DMS79 treated with DMSO at 0.1 percent for 48 hours (cell line): ENCODE data around the gene IPO9.
"Not testable (repeated sequence)": the region's sequence is repeated elsewhere in the genome, so short reads cannot be mapped to it uniquely, and the experiment has no call there.

Experiments used
- DNase-seq: peaks from one replicate; lab custom pipeline; 2025; lab: John Stamatoyannopoulos, UW

The IPO9 gene

DNA sequence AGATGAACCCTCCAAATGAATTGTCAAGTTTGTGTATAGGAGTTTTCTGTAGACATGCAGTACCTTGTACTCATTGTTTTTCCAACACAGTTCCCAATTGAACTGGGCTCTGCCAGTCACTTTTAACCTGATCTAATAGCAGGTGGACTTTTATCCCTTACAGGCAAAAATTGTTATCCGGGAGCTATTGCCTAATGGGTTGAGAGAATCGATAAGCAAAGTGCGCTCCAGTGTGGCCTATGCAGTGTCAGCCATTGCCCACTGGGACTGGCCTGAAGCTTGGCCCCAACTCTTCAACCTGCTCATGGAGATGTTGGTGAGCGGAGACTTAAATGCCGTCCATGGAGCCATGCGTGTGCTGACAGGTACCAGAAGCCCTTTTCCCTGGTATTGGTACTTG is 19.3 kb downstream of the IPO9 start:
- DNase-seq, result no peak

DNA sequence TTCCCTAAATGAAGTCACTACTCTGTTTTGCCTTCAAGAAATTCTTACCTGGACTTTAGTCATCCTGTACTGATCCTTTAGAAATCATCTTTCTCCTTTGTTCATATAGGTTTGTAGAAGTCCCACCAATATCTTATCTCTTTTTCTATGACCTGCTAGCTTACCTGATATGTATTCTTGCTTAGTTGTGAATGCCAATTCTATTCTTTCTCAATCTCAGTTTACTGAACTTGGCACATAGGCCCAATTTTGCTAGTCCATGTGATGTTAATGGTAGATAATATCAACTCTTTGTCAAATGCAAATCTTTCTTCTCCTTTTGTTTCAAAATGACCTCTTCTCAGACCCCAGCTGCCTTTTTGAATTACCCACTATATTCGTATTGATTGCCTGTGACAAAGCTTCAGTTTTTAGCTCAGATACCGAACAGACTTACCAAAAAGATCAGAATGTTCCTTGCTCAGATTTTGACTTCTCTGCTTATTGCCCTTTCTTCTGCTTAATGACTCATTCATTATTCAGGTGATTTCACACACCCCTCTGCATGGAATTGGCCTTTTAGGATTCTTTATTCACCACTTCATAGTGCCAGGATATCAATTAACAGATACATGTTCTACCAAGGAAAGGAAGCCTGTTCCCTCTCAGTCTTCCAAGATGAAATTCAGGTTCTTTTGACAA is 20.6 kb downstream of the IPO9 start:
- no peak for DNase-seq

DNA sequence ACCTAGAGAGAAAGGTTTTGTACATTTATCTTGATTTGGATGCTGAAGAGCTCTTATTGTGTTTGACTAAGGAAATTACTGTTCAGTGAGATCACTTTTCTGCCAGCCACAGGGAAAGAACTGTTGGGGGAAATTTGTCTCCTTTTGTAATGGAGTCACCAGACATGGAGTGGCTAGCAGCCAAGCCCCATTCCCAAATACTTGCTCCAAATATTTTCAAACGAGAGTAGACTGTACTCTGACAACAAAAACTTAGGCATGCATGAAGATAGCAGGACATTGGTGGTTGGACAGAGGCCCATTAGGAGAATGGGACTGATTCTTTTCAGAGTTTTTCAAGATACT is 21.1 kb downstream of the IPO9 start:
- peak; percentile 5 for DNase-seq

DNA sequence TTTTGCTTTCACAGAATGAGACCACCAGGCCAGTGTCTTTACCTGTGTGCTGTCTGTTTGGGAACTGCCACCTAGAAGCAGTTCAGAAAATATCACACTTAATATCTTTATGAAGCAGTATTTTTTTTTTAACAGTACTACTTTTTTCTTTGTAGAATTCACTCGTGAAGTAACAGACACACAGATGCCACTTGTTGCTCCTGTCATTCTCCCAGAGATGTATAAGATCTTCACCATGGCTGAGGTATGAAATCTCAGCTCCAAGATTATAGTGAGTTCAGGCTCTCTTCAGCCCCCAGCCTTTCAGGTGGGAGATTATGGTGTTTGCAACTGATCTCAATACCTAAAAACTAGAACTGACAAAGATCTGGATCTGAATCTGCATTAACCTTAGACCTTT is 23.0 kb downstream of the IPO9 start:
- DNase-seq, result no peak

DNA sequence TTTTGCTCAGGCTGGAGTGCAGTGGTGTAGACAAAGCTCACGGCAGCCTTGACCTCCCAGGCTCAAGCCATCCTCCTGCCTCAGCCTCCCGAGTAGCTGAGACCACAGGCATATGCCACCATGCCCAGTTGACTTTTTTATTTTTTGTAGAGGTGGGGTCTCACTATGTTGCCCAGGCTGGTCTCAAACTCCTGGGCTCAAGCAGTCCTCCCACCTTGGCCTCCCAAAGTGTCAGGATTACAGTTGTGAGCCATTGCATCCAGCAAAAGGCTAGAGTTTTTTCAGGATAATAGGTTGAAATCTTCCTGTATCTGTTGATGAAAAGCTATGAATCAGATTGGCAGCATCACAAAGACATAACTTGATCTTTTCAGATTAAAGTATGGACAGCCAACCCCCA is 27.8 kb downstream of the IPO9 start:
- not testable (repeated sequence) for DNase-seq

DNA sequence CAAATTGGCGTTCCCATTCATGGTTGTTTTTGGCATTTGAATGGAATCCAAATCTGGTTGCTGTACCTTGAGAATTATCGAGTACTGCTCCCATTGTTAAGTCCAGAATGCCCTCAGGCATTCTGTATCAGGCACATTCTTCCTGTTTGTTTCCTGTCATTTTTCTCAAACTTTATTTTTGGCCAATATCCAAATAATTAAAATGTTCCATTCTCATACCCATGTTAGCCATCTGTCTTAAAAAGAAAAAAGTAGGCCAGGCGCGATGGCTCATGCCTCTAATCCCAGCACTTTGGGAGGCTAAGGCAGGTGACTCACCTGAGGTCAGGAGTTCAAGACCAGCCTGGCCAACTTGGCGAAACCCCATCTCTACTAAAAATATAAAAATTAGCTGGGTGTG is 30.5 kb downstream of the IPO9 start:
- DNase-seq, result no peak

DNA sequence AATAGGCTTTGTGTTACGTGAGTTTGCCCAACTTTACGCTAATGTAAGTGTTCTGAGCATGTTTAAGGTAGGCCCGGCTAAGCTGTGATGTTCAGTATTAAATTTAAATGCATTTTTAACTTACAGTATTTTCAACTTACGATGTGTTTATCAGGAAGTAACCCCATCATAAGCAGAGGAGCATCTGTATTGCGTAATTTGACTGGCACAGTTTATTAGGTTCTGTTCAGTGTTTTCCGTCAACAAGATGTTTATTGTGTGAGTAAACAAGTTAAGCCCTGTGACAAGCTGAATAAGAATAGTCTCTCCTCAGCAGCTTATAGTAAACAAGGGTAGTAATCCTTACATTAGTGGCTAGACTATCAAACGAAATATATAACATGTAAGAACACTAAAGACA is 32.5 kb downstream of the IPO9 start:
- DNase-seq, result no peak

DNA sequence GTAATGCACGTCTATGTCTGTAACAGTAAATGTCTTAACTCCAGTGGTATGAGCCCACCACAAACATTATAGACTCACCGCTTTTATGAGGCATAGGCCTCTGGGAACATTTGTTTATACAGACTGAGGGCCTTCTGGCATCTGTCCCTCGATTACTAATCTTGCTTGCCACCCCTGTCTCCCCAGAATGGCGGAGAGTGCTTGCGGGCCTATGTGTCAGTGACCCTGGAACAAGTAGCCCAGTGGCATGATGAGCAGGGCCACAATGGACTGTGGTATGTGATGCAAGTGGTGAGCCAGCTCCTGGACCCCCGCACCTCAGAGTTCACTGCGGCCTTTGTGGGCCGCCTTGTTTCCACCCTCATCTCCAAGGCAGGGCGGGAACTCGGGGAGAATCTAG is 41.4 kb downstream of the IPO9 start:
- no peak for DNase-seq

DNA sequence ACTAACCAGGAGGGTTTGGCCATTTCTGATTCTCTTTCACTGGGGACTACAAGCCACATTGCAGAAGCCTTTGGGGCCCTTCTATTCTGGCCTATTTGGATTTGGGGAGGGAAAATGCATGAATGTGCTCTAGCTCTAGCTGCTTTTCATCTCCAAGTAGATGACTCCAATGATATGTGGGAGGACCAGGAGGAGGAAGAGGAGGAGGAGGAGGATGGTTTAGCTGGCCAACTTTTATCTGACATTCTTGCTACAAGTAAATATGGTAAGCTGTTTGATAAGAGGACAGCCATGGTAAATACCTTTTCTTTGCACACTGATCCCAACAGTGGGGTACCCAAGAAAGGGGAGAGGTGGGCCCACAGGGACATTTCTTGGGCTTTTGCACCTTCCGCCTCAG is 45.7 kb downstream of the IPO9 start:
- DNase-seq, result no peak

DNA sequence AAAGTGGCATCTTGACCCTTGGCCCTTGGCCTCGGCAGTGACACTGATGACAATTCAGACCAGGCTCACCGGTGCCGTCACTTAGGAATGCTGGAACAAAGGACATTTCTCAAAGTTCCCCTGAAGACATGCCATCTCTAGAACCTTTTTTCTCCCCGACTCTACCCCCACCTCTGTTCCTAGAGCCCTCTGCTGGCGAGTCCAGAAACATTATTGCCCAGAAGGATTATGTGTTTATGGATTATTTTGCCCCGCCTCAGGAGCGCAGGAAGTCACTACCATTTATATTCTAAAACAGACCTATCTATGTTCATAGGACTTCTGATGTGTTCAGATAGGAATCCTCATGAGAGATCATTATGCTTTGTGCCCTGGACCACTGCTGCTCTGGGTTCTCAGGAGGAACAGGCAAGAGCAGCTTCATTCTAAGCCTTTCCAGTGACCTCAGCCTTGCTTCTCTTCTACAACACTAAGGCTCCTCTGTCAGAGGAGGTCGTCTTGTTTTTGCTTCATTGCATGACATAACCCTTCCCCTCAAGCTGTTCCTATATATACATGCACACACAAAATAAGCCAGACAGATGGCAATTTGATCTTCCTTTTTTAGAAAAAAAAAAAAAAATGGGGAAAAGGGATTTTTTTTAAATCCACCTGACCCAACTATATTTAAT is 47.3 kb downstream of the IPO9 start:
- no peak for DNase-seq

DNA sequence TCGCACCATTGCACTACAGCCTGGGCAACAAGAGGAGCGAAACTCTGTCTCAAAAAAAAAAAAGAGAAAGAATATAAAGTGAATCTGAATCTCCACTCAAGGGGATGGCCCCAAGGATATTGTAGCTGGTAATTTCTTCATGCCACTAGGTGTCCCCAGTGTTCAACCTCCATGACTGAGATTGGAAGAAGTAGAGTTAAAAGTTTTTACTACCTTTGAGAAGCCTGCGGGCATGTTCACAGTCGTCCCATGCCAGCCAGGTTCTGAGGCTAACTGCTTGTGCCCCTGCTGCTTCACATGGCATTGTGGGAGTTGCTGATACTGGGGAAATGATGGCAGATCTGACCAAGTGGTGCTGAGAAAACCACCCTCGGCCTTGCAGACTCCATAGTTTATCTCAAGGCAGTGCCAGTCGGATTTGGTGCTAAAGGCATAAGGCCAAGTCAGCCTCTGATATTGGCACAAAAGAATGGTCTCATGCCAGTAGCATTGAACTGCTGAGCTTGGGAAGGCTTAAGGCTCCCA is 49.0 kb downstream of the IPO9 start:
- peak; percentile 24 for DNase-seq

DNA sequence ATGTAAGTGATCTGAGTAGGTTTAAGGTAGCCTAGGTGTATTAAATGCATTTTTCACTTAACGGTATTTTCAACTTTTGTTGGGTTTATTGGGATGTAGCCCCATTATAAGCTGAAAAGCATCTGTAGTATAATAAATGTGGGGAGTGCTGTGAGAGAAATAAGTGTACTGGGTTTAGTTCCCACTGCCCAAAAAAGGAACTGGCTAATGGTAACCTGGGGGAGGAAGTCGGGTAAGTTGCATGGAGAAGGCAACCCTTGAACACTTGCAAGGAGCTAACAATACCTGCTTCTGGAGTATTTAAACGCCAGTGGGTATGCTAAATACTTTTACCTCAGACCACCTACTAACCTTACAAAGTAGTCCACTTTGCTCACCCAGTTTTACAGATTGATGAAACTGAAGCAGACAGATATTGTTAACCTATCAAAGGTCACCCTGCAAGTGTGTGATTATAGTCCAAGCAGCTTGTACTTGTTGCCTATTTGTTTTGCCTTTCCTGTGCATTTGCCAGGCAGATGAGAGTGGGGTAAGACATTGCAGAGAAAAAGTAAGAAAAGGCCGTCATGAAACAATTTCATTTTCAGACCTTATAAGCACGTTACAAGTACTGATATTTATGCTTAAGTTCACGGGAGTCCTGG is 52.1 kb downstream of the IPO9 start:
- DNase-seq, result no peak

DNA sequence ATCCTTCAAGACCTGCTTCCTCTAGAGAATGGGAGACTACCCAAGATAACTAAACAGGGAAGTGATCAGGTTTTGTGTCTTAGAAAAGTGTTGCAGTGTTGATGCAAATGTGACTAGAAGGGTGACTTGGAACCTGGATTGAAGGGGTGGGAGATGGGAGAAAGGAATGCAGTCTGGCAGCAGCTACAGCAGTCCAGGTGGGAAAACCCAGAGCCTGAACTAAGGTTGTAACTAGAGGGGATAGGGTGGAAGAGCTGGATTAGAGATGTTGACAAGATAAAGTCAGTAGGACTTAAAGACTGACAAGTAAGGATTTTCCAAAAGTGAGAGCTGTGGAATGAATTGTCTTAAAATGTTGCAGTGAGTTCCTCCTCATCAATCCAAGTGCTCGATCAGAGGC is 52.7 kb downstream of the IPO9 start:
- no peak for DNase-seq

DNA sequence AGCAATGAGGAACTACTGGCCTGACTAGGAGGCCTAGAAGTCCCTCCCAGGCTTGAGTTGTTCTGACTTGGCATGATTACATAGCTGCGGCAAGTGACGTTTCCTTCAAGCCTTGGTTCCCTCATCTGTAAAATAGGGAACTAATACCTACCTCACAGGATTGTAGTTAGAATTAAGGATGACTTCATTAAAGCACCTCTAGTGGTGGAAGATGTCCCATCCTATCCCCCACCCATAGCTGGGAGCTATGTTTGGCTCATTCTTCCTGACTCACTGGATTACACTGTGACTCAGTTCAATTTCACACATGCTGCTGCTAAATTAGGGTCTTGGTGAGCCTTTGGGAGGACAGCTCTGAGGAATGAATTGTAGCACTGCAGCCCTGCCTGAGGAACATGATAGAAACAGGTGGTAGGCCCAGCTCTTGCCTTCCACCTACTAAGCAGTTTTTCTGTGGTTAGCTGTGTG is 53.7 kb downstream of the IPO9 start:
- no peak for DNase-seq

DNA sequence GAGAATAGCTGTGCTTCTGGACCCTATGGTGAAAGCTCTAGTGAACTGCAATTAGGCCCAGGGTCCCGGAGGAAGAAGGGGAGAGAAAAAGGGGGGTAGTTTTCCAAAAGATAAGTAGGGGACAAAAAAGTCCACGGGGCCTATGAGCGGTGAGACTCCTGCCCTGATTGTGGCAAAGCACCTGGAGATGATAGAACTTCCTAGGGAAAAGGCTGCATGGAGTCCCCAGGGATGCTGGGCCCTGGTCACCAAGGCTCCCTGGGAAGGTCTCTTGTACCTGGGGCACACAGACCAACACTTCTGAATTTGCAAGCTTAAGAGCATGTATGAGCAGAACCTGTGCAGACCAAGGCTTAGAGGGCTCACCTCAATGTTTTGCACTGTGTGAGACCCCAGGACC is 54.3 kb downstream of the IPO9 start:
- no peak for DNase-seq

DNA sequence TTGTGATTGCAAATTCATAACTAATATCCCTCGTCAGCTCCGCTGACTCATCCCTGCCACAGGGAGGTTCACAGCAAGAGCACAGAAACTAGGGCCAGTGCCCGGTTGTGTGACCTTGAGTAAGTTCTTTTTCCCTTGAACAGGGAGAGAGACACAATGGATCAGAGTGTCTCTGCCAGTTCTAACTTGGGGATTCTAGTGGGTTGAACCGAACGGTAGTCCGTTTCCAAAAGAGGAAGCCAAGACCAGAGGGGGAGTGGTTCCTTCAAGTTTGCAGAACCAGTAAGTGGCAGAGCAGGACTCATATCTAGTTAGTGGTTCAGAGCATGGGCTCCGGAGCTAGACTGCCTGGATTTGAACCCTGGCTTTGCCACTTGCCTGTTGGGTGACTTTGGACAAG is 54.8 kb downstream of the IPO9 start:
- DNase-seq, result no peak

DNA sequence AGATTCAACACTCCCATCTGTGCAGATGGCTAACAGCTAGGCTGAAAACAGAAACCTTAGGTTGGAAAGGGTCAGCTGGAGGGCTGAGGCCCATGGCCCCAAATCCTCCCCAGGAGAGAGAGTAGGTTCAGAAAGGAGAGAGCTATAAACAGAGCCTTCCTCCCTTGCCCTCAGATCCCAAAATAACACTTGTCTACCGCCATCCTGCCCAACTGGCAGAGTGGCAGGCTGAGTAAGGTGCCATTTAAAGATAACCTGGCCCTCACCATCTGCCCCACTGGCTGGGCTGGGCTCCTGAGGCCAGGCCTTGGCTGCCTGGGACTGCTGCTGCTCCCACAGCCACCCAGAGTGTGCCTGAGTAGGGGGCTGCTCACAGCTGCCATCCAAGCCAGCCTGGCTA is 55.5 kb downstream of the IPO9 start:
- no peak for DNase-seq

DNA sequence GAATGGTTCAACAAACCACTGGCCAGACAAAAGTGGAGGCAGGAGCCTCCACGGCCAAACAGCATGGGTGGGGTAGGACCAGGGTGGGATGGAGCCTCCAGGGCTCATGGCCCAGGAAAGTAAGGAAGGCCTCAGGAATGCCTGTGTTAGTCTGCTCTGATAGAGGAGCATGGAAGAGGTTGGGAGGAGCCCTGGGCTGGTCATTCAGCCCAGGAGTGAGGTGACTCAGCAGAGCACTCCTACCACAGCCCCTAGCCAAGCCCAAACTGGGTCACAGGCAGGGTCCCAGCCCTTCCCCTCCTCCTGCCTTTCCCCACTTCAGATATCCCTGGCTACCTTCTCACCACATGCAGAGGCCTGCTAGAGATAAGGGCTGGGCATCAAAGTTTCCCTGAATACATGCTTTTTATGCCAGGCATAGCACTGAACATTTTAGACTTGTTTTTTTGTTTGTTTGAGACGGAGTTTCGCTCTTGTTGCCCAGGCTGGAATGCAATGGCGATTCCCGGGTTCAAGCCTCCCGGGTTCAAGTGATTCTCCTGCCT is 56.6 kb downstream of the IPO9 start:
- DNase-seq, result no peak

DNA sequence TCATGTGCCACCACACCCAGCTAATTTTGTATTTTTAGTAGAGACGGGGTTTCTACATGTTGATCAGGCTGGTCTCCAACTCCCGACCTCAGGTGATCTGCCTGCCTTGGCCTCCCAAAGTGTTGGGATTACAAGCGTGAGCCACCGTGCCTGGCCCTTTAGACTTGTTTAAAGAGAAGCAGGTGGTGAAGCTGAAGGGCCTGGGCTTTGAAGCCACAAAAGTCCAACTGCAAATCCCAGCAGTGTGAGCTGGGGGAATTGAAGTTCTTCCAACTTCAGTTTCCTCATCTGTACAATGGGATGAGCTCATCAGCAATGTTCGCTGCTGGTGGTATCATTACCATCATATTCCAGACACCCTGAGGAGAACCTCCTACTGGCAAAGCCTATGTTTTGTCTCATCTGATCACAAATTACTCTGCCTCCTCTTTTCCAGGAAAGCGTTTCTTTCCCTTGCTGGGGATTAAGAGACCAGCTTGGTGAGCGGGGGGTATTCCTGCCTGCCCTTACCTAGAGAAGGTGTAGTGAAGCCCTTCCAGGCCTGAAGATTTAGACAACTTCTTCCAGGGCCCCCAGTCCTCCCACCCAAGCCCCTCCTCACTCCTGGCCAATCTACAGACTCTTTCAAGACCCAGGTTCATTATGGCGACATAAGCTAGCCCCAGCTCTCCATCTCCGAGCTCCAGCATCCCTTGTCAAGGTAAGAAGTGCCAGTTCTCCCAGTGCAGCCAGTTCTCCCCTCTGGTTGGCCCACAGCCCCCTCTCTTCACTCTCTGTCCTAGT is 57.3 kb downstream of the IPO9 start:
- no peak for DNase-seq

DNA sequence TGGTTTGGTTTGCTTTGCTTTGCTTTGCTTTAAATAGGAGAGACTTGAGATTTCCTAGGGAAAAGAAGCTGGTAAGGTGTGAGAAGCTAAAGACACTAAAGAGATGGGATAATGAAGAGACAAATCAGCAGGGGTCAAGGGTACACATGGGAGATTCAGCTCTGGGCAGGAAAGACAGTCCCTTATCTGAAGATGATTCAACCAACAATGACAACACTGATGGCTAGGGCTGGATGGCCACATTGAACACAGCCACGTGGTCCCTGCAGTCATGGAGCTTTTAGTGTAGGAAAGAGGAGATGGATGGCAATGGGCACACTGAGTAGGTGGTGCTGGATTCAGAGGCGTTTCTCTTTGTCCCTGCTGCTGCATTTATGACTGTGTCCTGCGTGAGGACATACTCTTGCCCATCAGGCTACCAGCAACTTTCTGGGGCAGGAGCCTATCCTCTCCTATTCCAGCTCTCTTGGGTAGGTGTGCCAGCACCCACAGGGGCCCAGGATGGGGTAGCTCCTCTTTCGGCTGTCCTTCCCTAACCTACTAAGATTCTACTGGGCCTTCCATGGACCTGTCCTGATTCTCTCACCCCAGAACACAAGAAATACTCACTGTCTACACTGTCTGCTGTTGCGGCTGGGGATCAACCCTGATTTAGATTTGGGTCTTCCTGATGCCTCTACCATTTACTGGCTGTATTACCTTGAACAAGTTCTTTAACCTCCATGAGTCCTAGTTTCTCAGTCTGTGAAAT is 58.3 kb downstream of the IPO9 start:
- DNase-seq, result no peak

DNA sequence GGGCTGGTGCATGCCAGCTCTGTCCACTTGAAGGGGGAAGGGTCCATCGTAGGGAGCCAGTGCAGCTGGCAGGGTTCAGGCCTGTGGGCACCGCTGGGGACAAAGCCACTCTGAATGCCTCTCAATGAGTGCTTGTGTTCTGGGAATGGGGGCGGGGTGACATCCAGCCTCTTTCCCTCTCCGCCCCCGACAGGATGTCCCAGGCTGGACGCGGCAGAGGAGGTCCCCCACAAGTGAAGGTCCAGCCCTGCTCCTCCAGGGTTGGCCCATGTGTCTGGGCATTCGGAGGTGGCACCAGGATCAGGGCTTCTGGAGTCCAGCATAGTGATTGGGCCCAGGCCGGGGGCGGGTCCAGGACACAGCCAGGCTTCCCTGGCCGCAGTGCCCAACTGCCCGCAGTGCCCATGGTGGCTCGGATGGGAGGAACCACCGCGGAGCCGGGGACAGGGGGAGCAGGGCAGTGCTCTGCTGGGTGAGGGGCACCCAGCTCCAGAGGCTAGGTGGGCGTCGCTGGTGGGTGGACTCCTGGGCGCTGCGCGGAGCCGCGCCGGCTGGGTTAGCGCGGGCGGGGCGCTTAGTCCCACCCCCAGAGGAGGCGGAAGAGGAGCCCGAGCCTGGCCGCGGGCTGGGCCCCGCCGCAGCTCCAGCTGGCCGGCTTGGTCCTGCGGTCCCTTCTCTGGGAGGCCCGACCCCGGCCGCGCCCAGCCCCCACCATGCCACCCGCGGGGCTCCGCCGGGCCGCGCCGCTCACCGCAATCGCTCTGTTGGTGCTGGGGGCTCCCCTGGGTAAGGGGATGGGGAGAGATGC is 59.5 kb downstream of the IPO9 start, which contains the start of gene SHISA4:
SHISA4 (plus strand) TSS at position 617 of the 808 bp plus-strand sequence; CDS start at position 714, 97 bp downstream.
- DNase-seq, result peak; percentile 45
